Superior temporal gyrus (tissue), 1 donor: ENCODE results near the gene SYNPO.

Source experiments
- DNase-seq: peaks from one replicate; pipeline ENCODE4 v3.0.0-alpha.2; 2016; ENCODE audit errors: extremely low spot score

The SYNPO gene

GRCh38 chr5:150656191-150657132 is 16.0 kb downstream of the SYNPO start:
- DNase-seq = peak; percentile 56

- DNase-seq = no peak
Measured at GRCh38 chr5:150658121-150658520, 17.7 kb downstream of the SYNPO start.

GRCh38 chr5:150658699-150659265 is 18.3 kb downstream of the SYNPO start:
- no peak for DNase-seq

- DNase-seq = no peak
Measured at GRCh38 chr5:150659360-150660107, 19.1 kb downstream of the SYNPO start.

- DNase-seq = no peak
Measured at GRCh38 chr5:150660108-150660831, 19.8 kb downstream of the SYNPO start.

- DNase-seq = no peak
Measured at GRCh38 chr5:150661086-150661485, 20.6 kb downstream of the SYNPO start, which contains the start of gene MYOZ3. Gene MYOZ3 (plus strand): TSS chr5:150661251. CDS start chr5:150662942, 1,691 bp downstream.

- DNase-seq = no peak
Measured at GRCh38 chr5:150661821-150662596, 21.5 kb downstream of the SYNPO start.

- DNase-seq = no peak
Measured at GRCh38 chr5:150662731-150663516, 22.5 kb downstream of the SYNPO start.

- no peak for DNase-seq
Measured at GRCh38 chr5:150663936-150664335, 23.5 kb downstream of the SYNPO start.

GRCh38 chr5:150665044-150665443 is 24.6 kb downstream of the SYNPO start:
- no peak for DNase-seq

GRCh38 chr5:150670275-150670947 is 30.0 kb downstream of the SYNPO start:
- no peak for DNase-seq

- no peak for DNase-seq
Measured at GRCh38 chr5:150670948-150671310, 30.5 kb downstream of the SYNPO start.

- DNase-seq = no peak
Measured at GRCh38 chr5:150671509-150672236, 31.2 kb downstream of the SYNPO start.

GRCh38 chr5:150672237-150672883 is 31.9 kb downstream of the SYNPO start:
- no peak for DNase-seq

- no peak for DNase-seq
Measured at GRCh38 chr5:150672884-150673275, 32.4 kb downstream of the SYNPO start.

- DNase-seq = no peak
Measured at GRCh38 chr5:150674341-150674821, 33.9 kb downstream of the SYNPO start.

GRCh38 chr5:150675069-150675468 is 34.6 kb downstream of the SYNPO start:
- DNase-seq = no peak

GRCh38 chr5:150676578-150676977 is 36.1 kb downstream of the SYNPO start:
- DNase-seq = no peak
